ENCODE measurements around the gene LIN7C. TPM values are rescaled to one million over a fixed set of nuclear protein-coding genes. Genes with fewer than 3 reads are reported as not detected.

The LIN7C gene
- total and polyA plus RNA-seq, 2 of the 13 experiments (the other 11 are each of a cell fraction or from before 2014, with no cell fraction given), result 14.8 to 37.2 TPM

DNA sequence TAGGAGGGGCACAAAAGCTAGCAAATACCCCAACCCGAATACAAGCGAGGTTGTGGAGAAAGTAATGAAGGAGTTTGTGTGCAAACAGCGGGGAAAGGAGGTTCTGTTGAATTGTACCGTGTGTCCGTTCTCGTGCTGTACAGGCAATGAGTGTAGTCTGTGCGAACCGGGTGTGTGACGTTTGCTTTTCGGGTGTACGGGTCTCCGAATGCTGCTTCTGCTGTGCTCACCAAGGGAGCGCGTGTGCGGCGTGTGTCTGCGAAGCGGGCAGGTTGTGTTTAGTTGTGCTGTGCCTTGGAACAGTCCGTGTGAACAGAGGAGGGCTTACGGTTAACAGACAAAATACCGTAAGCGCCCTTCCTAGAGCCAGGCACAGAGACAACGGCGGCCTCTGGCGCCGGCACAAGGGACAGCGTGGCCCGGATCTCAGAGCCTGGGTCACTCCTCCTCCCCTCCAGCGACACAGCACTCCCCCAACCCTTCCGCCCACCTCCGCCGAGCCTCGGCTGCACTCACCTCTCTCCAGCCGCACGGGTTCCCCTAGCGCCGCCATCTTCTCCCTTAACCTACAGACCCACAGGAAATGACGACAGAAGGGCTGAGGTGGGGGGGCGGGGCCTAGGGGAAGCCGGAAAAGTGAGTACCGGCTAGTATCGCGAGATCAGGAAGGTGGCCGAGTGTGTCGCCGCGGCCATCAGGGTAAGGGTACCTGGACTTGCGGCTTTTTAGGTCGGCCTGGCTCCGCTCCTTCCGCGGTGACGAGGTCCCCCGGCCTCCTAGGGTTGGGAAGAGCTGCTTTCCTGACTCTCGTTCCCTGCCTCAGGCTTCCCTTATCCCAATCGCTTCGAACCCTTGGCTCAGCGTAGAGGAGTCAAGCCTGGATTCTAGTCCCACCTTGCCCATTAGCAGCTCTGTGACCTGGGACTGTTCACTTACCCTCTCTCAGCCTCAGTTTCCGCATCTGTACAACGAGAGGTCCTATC lies at the start of gene LIN7C (continued):
- TF ChIP-seq ZNF124 (CRISPR knock-in tag; IDR thresholded peaks at IDR 0.05) (no peak; the same call in 1 of the 2 replicates), BORCS8-MEF2B (CRISPR knock-in tag; IDR thresholded peaks at IDR 0.05) (peak; percentile 45; the same call in 1 of the 2 replicates), ZBTB7B (CRISPR knock-in tag; IDR thresholded peaks at IDR 0.05) (no peak), IRF1 (CRISPR knock-in tag; IDR thresholded peaks at IDR 0.05; ENCODE audit: low read depth) (no peak), CEBPZ (IDR thresholded peaks at IDR 0.05; ENCODE audit: low read length) (no peak), NPAS2 (CRISPR knock-in tag; IDR thresholded peaks at IDR 0.05; ENCODE audit: borderline replicate concordance) (no peak), PHF8 (CRISPR knock-in tag; IDR thresholded peaks at IDR 0.05) (peak; percentile 90), ATF1 (CRISPR knock-in tag; IDR thresholded peaks at IDR 0.05) (peak; percentile 92), YEATS4 (CRISPR knock-in tag; IDR thresholded peaks at IDR 0.05; ENCODE audit: borderline replicate concordance) (peak; percentile 86), ZNF558 (CRISPR knock-in tag; IDR thresholded peaks at IDR 0.05; ENCODE audit: borderline replicate concordance) (no peak), NFRKB (IDR thresholded peaks at IDR 0.05) (peak; percentile 31; the same call in 1 of the 2 replicates), MXI1 (IDR thresholded peaks at IDR 0.05; ENCODE audit: borderline replicate concordance, low read depth, low read length) (peak; percentile 8; the same call in 2 of the 3 replicates), SIX4 (CRISPR knock-in tag; IDR thresholded peaks at IDR 0.05) (no peak), HMGA1 (CRISPR knock-in tag; conservative IDR thresholded peaks at IDR 0.05) (no peak), ZNF496 (CRISPR knock-in tag; IDR thresholded peaks at IDR 0.05; ENCODE audit: insufficient replicate concordance) (no peak), ZNF382 (CRISPR knock-in tag; IDR thresholded peaks at IDR 0.05; ENCODE audit: borderline replicate concordance) (no peak), KMT2A (CRISPR knock-in tag; IDR thresholded peaks at IDR 0.05) (peak; percentile 82; the same call in 1 of the 2 replicates), FOXA1 (IDR thresholded peaks at IDR 0.05) (no peak), FOXA1 (CRISPR knock-in tag; IDR thresholded peaks at IDR 0.05) (no peak), CBX5 (CRISPR knock-in tag; IDR thresholded peaks at IDR 0.05; ENCODE audit: borderline replicate concordance) (peak; percentile 86; the same call in 1 of the 2 replicates), ZNF615 (CRISPR knock-in tag; IDR thresholded peaks at IDR 0.05; ENCODE audit: borderline replicate concordance) (no peak; the same call in 1 of the 2 replicates), REPIN1 (CRISPR knock-in tag; IDR thresholded peaks at IDR 0.05; ENCODE audit: borderline replicate concordance, low read depth) (peak; percentile 93)
- TF ChIP-seq, protein P1, sequence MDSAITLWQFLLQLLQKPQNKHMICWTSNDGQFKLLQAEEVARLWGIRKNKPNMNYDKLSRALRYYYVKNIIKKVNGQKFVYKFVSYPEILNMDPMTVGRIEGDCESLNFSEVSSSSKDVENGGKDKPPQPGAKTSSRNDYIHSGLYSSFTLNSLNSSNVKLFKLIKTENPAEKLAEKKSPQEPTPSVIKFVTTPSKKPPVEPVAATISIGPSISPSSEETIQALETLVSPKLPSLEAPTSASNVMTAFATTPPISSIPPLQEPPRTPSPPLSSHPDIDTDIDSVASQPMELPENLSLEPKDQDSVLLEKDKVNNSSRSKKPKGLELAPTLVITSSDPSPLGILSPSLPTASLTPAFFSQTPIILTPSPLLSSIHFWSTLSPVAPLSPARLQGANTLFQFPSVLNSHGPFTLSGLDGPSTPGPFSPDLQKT (CRISPR knock-in tag; IDR thresholded peaks at IDR 0.05; ENCODE audit: borderline replicate concordance), result no peak
- TF ChIP-seq, protein P2, sequence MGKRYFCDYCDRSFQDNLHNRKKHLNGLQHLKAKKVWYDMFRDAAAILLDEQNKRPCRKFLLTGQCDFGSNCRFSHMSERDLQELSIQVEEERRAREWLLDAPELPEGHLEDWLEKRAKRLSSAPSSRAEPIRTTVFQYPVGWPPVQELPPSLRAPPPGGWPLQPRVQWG (CRISPR knock-in tag; IDR thresholded peaks at IDR 0.05; ENCODE audit: borderline replicate concordance, low read depth), result no peak
